Fibroblast of lung (primary cell): ENCODE measurements around the gene BRINP3. TPM values are rescaled to one million over a fixed set of nuclear protein-coding genes. Genes with fewer than 3 reads are reported as not detected.

ENCODE experiments used
- DNase-seq, 2 donors: peaks; one replicate each; pipeline versions ENCODE4 v3.0.0 to v3.0.0-alpha.2; 2010; ENCODE audit warnings: low read depth in 2 of 2
- H2AFZ ChIP-seq: 2 replicates; pipeline ENCODE4 v1.5.1; 2012; ENCODE audit warnings: low read length, control low read depth, inconsistent platforms
- H3K27ac ChIP-seq: 2 replicates; pipeline ENCODE4 v1.5.1; 2011; ENCODE audit warnings: low read length, control low read depth; ENCODE audit not compliant: insufficient read depth
- H3K27me3 ChIP-seq: 2 replicates; pipeline ENCODE4 v1.5.1; 2011; ENCODE audit warnings: mild to moderate bottlenecking, low read length; ENCODE audit not compliant: control insufficient read depth, insufficient read depth
- H3K36me3 ChIP-seq: 2 replicates; pipeline ENCODE4 v1.5.1; 2011; ENCODE audit warnings: low read length; ENCODE audit not compliant: control insufficient read depth, insufficient read depth
- H3K4me1 ChIP-seq: 2 replicates; pipeline ENCODE4 v1.5.1; 2011; ENCODE audit warnings: low read length; ENCODE audit not compliant: control insufficient read depth, insufficient read depth; ENCODE audit errors: extremely low read depth
- H3K4me2 ChIP-seq: 2 replicates; pipeline ENCODE4 v1.5.1; 2011; ENCODE audit warnings: low read length, control low read depth; ENCODE audit not compliant: insufficient read depth; ENCODE audit errors: extremely low read depth
- H3K4me3 ChIP-seq, 4 experiments: fragments of 200-600 bp in 1 of 4; sonication (generic) in 1 of 4; replicated peaks in 1 of 4; 2 replicates each; pipeline ENCODE4 v1.5.1; 2011 to 2016; ENCODE audit warnings: low read length in 4 of 4, low read depth in 3 of 4, mild to moderate bottlenecking in 3 of 4, control low read depth in 2 of 4, inconsistent platforms in 1 of 4, mixed read lengths in 1 of 4; ENCODE audit not compliant: insufficient read depth in 1 of 4; ENCODE audit errors: control extremely low read depth in 1 of 4
- H3K79me2 ChIP-seq: 2 replicates; pipeline ENCODE4 v1.5.1; 2012; ENCODE audit warnings: mild to moderate bottlenecking, low read length, inconsistent platforms; ENCODE audit not compliant: control insufficient read depth, insufficient read depth
- H3K9ac ChIP-seq: 2 replicates; pipeline ENCODE4 v1.5.1; 2011; ENCODE audit warnings: mild to moderate bottlenecking, low read length, control low read depth; ENCODE audit not compliant: insufficient read depth
- H3K9me3 ChIP-seq: 2 replicates; pipeline ENCODE4 v1.5.1; 2012; ENCODE audit warnings: low read depth, low read length; ENCODE audit not compliant: control insufficient read depth, insufficient read depth
- H4K20me1 ChIP-seq: 2 replicates; pipeline ENCODE4 v1.5.1; 2011; ENCODE audit warnings: low read length; ENCODE audit not compliant: control insufficient read depth, insufficient read depth; ENCODE audit errors: extremely low read depth
- CTCF ChIP-seq, 2 donors: IDR thresholded peaks in 1 of 2; conservative IDR thresholded peaks in 1 of 2; 1 replicate in 1 of 2; 2 replicates in 1 of 2; pipeline ENCODE4 v1.5.1; 2011 to 2012; ENCODE audit warnings: low read length in 2 of 2, control low read depth in 1 of 2, inconsistent platforms in 1 of 2, low read depth in 1 of 2, mild to moderate bottlenecking in 1 of 2
- EZH2 ChIP-seq: IDR thresholded peaks from 2 replicates; pipeline ENCODE4 v1.5.1; 2012; ENCODE audit warnings: low read length, control low read depth, mild to moderate bottlenecking; ENCODE audit errors: missing control alignments
- polyA plus RNA-seq, 2 donors: library from polyadenylated mRNA; depleted of rRNA in 1 of 2; stranded (reverse) in 1 of 2; unstranded in 1 of 2; fragments of >200 nt; gene quantifications; 2 replicates each; pipeline ENCODE4 v1.2.1, GENCODE V29; 2011 to 2012; ENCODE audit warnings: missing spikeins in 1 of 2
- total RNA-seq: library from RNA; depleted of rRNA; stranded (reverse); fragments of >200 nt; gene quantifications from 2 replicates; pipeline ENCODE4 v1.2.1, GENCODE V29; 2014

Gene BRINP3
- total and polyA plus RNA-seq, 2 donors (not counting 1 experiment from before 2014, with no cell fraction given) = 0.26 to 18.8 TPM

GRCh38 chr1:190403402-190403801 lies 74.3 kb downstream of the BRINP3 start:
- no peak for DNase-seq
- Histone ChIP-seq H3K9ac (no peak overlapping the region), H2AFZ (no peak overlapping the region), H3K9me3 (no peaks in the 10 kb centered on the region), H3K4me2 (no peak overlapping the region), H3K36me3 (no peaks in the 10 kb centered on the region), H3K79me2 (no peaks in the 10 kb centered on the region), H3K27ac (no peak overlapping the region), H4K20me1 (no peaks in the 10 kb centered on the region), H3K27me3 (no peaks in the 10 kb centered on the region), H3K4me3 (no peak overlapping the region), H3K4me1 (no peaks in the 10 kb centered on the region)
- no peak for TF ChIP-seq EZH2
- no peak for TF ChIP-seq CTCF (conservative IDR thresholded peaks at IDR 0.05 in 1 of 2, IDR thresholded peaks at IDR 0.05 in 1 of 2; ENCODE audit: low read depth in 1 of 2, low read length in 2 of 2)

GRCh38 chr1:190399233-190399632 lies 78.4 kb downstream of the BRINP3 start:
- Histone ChIP-seq H3K4me1 (no peaks in the 10 kb centered on the region), H4K20me1 (no peaks in the 10 kb centered on the region), H3K79me2 (no peaks in the 10 kb centered on the region), H2AFZ (no peak overlapping the region), H3K9ac (no peak overlapping the region), H3K4me2 (no peak overlapping the region), H3K27ac (no peak overlapping the region), H3K27me3 (no peaks in the 10 kb centered on the region), H3K4me3 (no peak overlapping the region), H3K9me3 (no peaks in the 10 kb centered on the region), H3K36me3 (no peaks in the 10 kb centered on the region)
- no peak for DNase-seq
- no peak for TF ChIP-seq EZH2
- no peak for TF ChIP-seq CTCF (conservative IDR thresholded peaks at IDR 0.05 in 1 of 2, IDR thresholded peaks at IDR 0.05 in 1 of 2; ENCODE audit: low read depth in 1 of 2, low read length in 2 of 2)

- Histone ChIP-seq H3K4me3 (no peak overlapping the region), H3K9ac (no peak overlapping the region), H3K36me3 (no peaks in the 10 kb centered on the region), H3K27ac (no peak overlapping the region), H4K20me1 (no peaks in the 10 kb centered on the region), H3K9me3 (no peaks in the 10 kb centered on the region), H3K4me1 (no peaks in the 10 kb centered on the region), H3K4me2 (no peak overlapping the region), H3K27me3 (no peaks in the 10 kb centered on the region), H3K79me2 (no peaks in the 10 kb centered on the region), H2AFZ (no peak overlapping the region)
- no peak for DNase-seq
- no peak for TF ChIP-seq CTCF (conservative IDR thresholded peaks at IDR 0.05 in 1 of 2, IDR thresholded peaks at IDR 0.05 in 1 of 2; ENCODE audit: low read depth in 1 of 2, low read length in 2 of 2)
- no peak for TF ChIP-seq EZH2
These were observed 86.1 kb downstream of the BRINP3 start for GRCh38 chr1:190391582-190391981.
